SK-N-SH (cell line): ENCODE data around the gene HNRNPAB. TPM values are rescaled to one million over a fixed set of nuclear protein-coding genes. Genes with fewer than 3 reads are reported as not detected.

Source experiments
- CTCF ChIA-PET: fragments of 300-600, 350-600 bp; formaldehyde crosslinking; extraction: SDS; loops from one replicate; lab custom pipeline; 2021; lab: Yijun Ruan, JAX
- POLR2A ChIA-PET: fragments of 350-600 bp; sonication (Branson Sonifier 250); formaldehyde crosslinking; extraction: SDS; loops from one replicate; lab custom pipeline; 2020; ENCODE audit warnings: antibody characterized with exemption, inconsistent platforms; lab: Yijun Ruan, JAX
- DNase-seq: peaks from one replicate; pipeline ENCODE4 v3.0.0; 2012
- H2AFZ ChIP-seq: fragments of 200-600 bp; sonication (generic); 2 replicates; pipeline ENCODE4 v1.8.1; 2016; ENCODE audit warnings: antibody characterized with exemption, mild to moderate bottlenecking, low read depth
- H3F3A ChIP-seq: fragments of 200-600 bp; sonication (generic); replicated peaks from 2 replicates; pipeline ENCODE3; 2016; ENCODE audit warnings: antibody characterized with exemption, mild to moderate bottlenecking; ENCODE audit not compliant: insufficient read depth
- H3K27ac ChIP-seq, 2 experiments: fragments of 200-500 bp in 1 of 2; fragments of 200-600 bp in 1 of 2; sonication (Bioruptor generic) in 1 of 2; sonication (generic), shearing (Covaris generic) in 1 of 2; 2 replicates each; pipeline versions ENCODE4 v1.5.1 to v1.6.1; 2014 to 2016; ENCODE audit warnings: low read depth in 2 of 2, inconsistent platforms in 1 of 2, low read length in 1 of 2, mild to moderate bottlenecking in 1 of 2, mixed read lengths in 1 of 2
- H3K27me3 ChIP-seq: fragments of 200-600 bp; sonication (generic), shearing (Covaris generic); 2 replicates; pipeline ENCODE4 v1.6.1; 2016; ENCODE audit warnings: mixed run types; ENCODE audit not compliant: insufficient read depth
- H3K36me3 ChIP-seq, 2 experiments: fragments of 200-500 bp in 1 of 2; fragments of 200-600 bp in 1 of 2; sonication (Bioruptor generic) in 1 of 2; sonication (generic) in 1 of 2; replicated peaks in 1 of 2; 2 replicates each; pipeline versions ENCODE3 to v1.5.1; 2014 to 2016; ENCODE audit warnings: low read length in 1 of 2, mild to moderate bottlenecking in 1 of 2; ENCODE audit not compliant: insufficient read depth in 2 of 2, control insufficient read depth in 1 of 2
- H3K4me1 ChIP-seq, 2 experiments: fragments of 200-500 bp in 1 of 2; fragments of 200-600 bp in 1 of 2; sonication (Bioruptor generic) in 1 of 2; sonication (generic), shearing (Covaris generic) in 1 of 2; 2 replicates each; pipeline versions ENCODE4 v1.5.1 to v1.6.1; 2014 to 2016; ENCODE audit warnings: low read depth in 1 of 2, low read length in 1 of 2, mixed run types in 1 of 2; ENCODE audit not compliant: insufficient read depth in 2 of 2, control insufficient read depth in 1 of 2
- H3K4me2 ChIP-seq: fragments of 200-600 bp; sonication (generic), shearing (Covaris generic); 2 replicates; pipeline ENCODE4 v1.6.1; 2017; ENCODE audit warnings: mixed run types
- H3K4me3 ChIP-seq, 2 experiments: fragments of 200-500 bp in 1 of 2; fragments of 200-600 bp in 1 of 2; sonication (Bioruptor generic) in 1 of 2; sonication (generic), shearing (Covaris generic) in 1 of 2; 2 replicates each; pipeline versions ENCODE4 v1.5.1 to v1.8.1; 2014 to 2016; ENCODE audit warnings: low read depth in 2 of 2, inconsistent platforms in 1 of 2, low read length in 1 of 2, mild to moderate bottlenecking in 1 of 2, mixed read lengths in 1 of 2, moderate library complexity in 1 of 2
- H3K79me2 ChIP-seq: fragments of 200-600 bp; sonication (generic); 2 replicates; pipeline ENCODE4 v1.8.1; 2017; ENCODE audit warnings: mild to moderate bottlenecking; ENCODE audit not compliant: insufficient read depth
- H3K9ac ChIP-seq: fragments of 200-600 bp; sonication (generic); 2 replicates; pipeline ENCODE4 v1.6.1; 2017; ENCODE audit warnings: mixed run types
- H3K9me2 ChIP-seq: fragments of 200-600 bp; sonication (generic); 2 replicates; pipeline ENCODE4 v1.6.1; 2017; ENCODE audit warnings: mixed run types
- H3K9me3 ChIP-seq: fragments of 200-600 bp; sonication (generic); 2 replicates; pipeline ENCODE4 v1.6.1; 2017; ENCODE audit warnings: mixed run types, mild to moderate bottlenecking, moderate library complexity
- H4K20me1 ChIP-seq: fragments of 200-600 bp; sonication (generic); 2 replicates; pipeline ENCODE4 v1.6.1; 2017; ENCODE audit warnings: mild to moderate bottlenecking, mixed run types; ENCODE audit not compliant: insufficient read depth
- FOXJ3 ChIP-seq: sonication (generic); formaldehyde crosslinking; IDR thresholded peaks from 2 replicates; pipeline ENCODE4 v1.5.1; 2020; ENCODE audit warnings: mild to moderate bottlenecking, missing genetic modification reagents
- GATA2 ChIP-seq: sonication (generic); formaldehyde crosslinking; IDR thresholded peaks from 2 replicates; pipeline ENCODE4 v1.5.0; 2020; ENCODE audit warnings: mild to moderate bottlenecking, missing genetic modification reagents
- PBX3 ChIP-seq: IDR thresholded peaks from 2 replicates; pipeline ENCODE4; 2012
- POLR2AphosphoS5 ChIP-seq: IDR thresholded peaks from 2 replicates; pipeline ENCODE4 v1.6.1; 2012; ENCODE audit warnings: low read depth, low read length
- RAD21 ChIP-seq: IDR thresholded peaks from 2 replicates; pipeline ENCODE4 v1.6.1; 2012; ENCODE audit warnings: mild to moderate bottlenecking, low read length
- RCOR1 ChIP-seq: fragments of 150-350 bp; IDR thresholded peaks from 2 replicates; pipeline ENCODE4 v1.6.1; 2017; ENCODE audit warnings: antibody characterized with exemption, low read length
- REST ChIP-seq: IDR thresholded peaks from 2 replicates; pipeline ENCODE4 v1.6.1; 2012; ENCODE audit warnings: mild to moderate bottlenecking, low read depth, low read length, moderate library complexity
- RFX5 ChIP-seq: IDR thresholded peaks from 2 replicates; pipeline ENCODE4 v1.6.1; 2012; ENCODE audit warnings: mild to moderate bottlenecking, improper control_type of control experiment, low read length
- SIN3A ChIP-seq: IDR thresholded peaks from 2 replicates; pipeline ENCODE4 v1.6.1; 2012; ENCODE audit warnings: low read depth, mild to moderate bottlenecking, low read length, moderate library complexity, borderline replicate concordance
- TAF1 ChIP-seq: IDR thresholded peaks from 2 replicates; pipeline ENCODE4 v1.6.1; 2012; ENCODE audit warnings: low read depth, mild to moderate bottlenecking, low read length, moderate library complexity, borderline replicate concordance
- TEAD4 ChIP-seq: IDR thresholded peaks from 2 replicates; pipeline ENCODE4 v1.4.0; 2012; ENCODE audit warnings: mild to moderate bottlenecking, borderline replicate concordance; ENCODE audit not compliant: insufficient read depth
- USF1 ChIP-seq: IDR thresholded peaks from 2 replicates; pipeline ENCODE4 v1.4.0; 2012; ENCODE audit warnings: low read depth, borderline replicate concordance
- WGBS: methylation state at CpG from one replicate; pipeline ENCODE4 v1.1.6; 2017; ENCODE audit warnings: low lambda C conversion rate; 5-methylcytosine and 5-hydroxymethylcytosine counted together
- polyA plus RNA-seq, 3 experiments: library from polyadenylated mRNA; depleted of rRNA; stranded (reverse); fragments of >200 nt; gene quantifications; 2 replicates each; pipeline ENCODE4 v1.2.3, GENCODE V29; 2012
- TF ChIP-seq, protein P1 (sequence below): fragments of 200-600 bp; sonication (generic); IDR thresholded peaks from 2 replicates; pipeline ENCODE4 v1.6.1; 2017; ENCODE audit warnings: antibody characterized with exemption, mild to moderate bottlenecking, moderate library complexity

The HNRNPAB gene
- polyA plus RNA-seq, 1 of the 3 experiments (the other 2 are of a cell fraction) = 164 TPM

DNA sequence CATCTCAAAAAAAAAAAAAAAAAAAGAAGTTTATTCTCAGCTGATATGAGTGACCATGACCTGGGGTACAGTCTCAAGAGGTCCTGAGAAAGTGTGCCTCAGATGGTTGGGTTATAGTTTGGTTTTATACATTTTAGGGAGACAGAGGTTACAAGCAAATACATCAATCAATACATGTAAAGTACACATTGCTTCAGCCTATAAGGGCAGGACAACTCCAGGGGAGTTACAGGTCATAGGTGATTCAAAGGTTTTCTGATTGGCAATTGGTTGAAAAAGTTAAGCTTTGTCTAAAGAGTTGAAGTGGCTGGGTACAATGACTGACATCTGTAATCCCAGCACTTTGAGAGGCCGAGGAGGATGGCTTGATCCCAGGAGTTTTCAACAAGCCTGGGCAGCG, 14.9 kb upstream of the HNRNPAB start:
- H3K9ac ChIP-seq = no peak overlapping the region
- POLR2A ChIA-PET = interaction anchor here (0.9 kb wide), 1 partner anchor 15 kb away, joined by 3 read pairs; the partner anchor contains the start of gene HNRNPAB
- no peaks in the 10 kb centered on the region for H3K79me2 ChIP-seq
- H3F3A ChIP-seq = no peaks in the 10 kb centered on the region
- no peaks in the 10 kb centered on the region for H3K36me3 ChIP-seq
- no peaks in the 10 kb centered on the region; a peak in 1 of 4 replicates for H3K4me1 ChIP-seq
- no peaks in the 10 kb centered on the region for H4K20me1 ChIP-seq
- WGBS = 38% methylated on average over 2 of the region's 2 CpGs
- no peak overlapping the region for H3K4me3 ChIP-seq
- no peaks in the 10 kb centered on the region for H3K9me2 ChIP-seq
- CTCF ChIA-PET = interaction anchor here (1.3 kb wide), 1 partner anchor 26 kb away, joined by 3 read pairs; no protein-coding TSS in a partner anchor
- H3K27ac ChIP-seq = no peak overlapping the region
- DNase-seq = no peak
- no peaks in the 10 kb centered on the region for H3K9me3 ChIP-seq
- no peak overlapping the region for H2AFZ ChIP-seq
- TF ChIP-seq PBX3 (no peak), GATA2 (no peak), RCOR1 (no peak), SIN3A (no peak), TAF1 (no peak), RFX5 (no peak), FOXJ3 (CRISPR knock-in tag) (no peak)
- TF ChIP-seq, protein P1, sequence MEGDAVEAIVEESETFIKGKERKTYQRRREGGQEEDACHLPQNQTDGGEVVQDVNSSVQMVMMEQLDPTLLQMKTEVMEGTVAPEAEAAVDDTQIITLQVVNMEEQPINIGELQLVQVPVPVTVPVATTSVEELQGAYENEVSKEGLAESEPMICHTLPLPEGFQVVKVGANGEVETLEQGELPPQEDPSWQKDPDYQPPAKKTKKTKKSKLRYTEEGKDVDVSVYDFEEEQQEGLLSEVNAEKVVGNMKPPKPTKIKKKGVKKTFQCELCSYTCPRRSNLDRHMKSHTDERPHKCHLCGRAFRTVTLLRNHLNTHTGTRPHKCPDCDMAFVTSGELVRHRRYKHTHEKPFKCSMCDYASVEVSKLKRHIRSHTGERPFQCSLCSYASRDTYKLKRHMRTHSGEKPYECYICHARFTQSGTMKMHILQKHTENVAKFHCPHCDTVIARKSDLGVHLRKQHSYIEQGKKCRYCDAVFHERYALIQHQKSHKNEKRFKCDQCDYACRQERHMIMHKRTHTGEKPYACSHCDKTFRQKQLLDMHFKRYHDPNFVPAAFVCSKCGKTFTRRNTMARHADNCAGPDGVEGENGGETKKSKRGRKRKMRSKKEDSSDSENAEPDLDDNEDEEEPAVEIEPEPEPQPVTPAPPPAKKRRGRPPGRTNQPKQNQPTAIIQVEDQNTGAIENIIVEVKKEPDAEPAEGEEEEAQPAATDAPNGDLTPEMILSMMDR = no peak
- H3K4me2 ChIP-seq = no peak overlapping the region
- H3K27me3 ChIP-seq = no peaks in the 10 kb centered on the region; the same call in 1 of the 2 replicates

DNA sequence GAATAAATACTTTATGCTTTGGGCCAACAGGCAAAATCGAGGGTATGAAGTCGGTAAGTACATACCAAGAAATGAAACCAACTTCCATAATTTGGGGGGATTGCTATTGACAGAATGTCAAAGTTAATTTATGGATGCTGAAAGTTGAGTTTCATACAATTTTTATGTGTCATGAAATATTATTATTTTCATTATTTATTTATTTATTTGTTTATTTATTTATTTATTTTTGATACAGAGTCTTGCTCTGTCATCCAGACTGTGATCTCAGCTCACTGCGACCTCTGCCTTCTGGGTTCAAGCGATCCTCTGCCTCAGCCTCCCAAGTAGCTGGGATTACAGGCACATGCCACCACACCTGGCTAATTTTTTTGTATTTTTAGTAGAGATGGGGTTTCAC, 12.7 kb upstream of the HNRNPAB start:
- no peak overlapping the region for H3K4me2 ChIP-seq
- H3K4me1 ChIP-seq = no peaks in the 10 kb centered on the region; a peak in 1 of 4 replicates
- H3K27me3 ChIP-seq = no peaks in the 10 kb centered on the region; the same call in 1 of the 2 replicates
- no peak for DNase-seq
- no peak overlapping the region for H3K9ac ChIP-seq
- CTCF ChIA-PET = interaction anchor here (1.7 kb wide), 1 partner anchor 43 kb away, joined by 3 read pairs; no protein-coding TSS in a partner anchor
- WGBS = 69% methylated on average over 4 of the region's 4 CpGs
- no peak overlapping the region for H2AFZ ChIP-seq
- H3K9me2 ChIP-seq = no peaks in the 10 kb centered on the region
- POLR2A ChIA-PET = no interaction called here
- H3K27ac ChIP-seq = no peak overlapping the region
- no peaks in the 10 kb centered on the region for H3K9me3 ChIP-seq
- no peaks in the 10 kb centered on the region for H3F3A ChIP-seq
- no peaks in the 10 kb centered on the region for H3K79me2 ChIP-seq
- TF ChIP-seq PBX3 (no peak), POLR2AphosphoS5 (no peak), RFX5 (no peak), SIN3A (no peak), USF1 (no peak), REST (no peak), TEAD4 (no peak), RAD21 (no peak)
- TF ChIP-seq, protein P1 = no peak
- no peaks in the 10 kb centered on the region for H4K20me1 ChIP-seq
- no peak overlapping the region for H3K4me3 ChIP-seq
- H3K36me3 ChIP-seq = no peaks in the 10 kb centered on the region
